SU-DHL-6 (cell line): ENCODE results near the gene LRRC10B.

Source experiments
- CTCF ChIP-seq: fragments of 200-600 bp; sonication (generic); IDR thresholded peaks from one replicate; pipeline ENCODE4 v1.5.1; 2017; ENCODE audit warnings: antibody characterized with exemption, mild to moderate bottlenecking, low read length, moderate library complexity; ENCODE audit not compliant: insufficient read depth, poor library complexity, severe bottlenecking
- EZH2phosphoT487 ChIP-seq: fragments of 200-600 bp; sonication (generic), shearing (Covaris generic); conservative IDR thresholded peaks from 2 replicates; pipeline ENCODE4 v1.6.1; 2018; ENCODE audit warnings: mild to moderate bottlenecking, antibody characterized with exemption, low read length, moderate library complexity, mixed read lengths

- TF ChIP-seq CTCF: no peak
- TF ChIP-seq EZH2phosphoT487: no peak
These were observed 34.2 kb downstream of the LRRC10B start for GRCh38 chr11:61542705-61543104.
